ENCODE results near the gene MEF2A. TPM values are rescaled to one million over a fixed set of nuclear protein-coding genes. Genes with fewer than 3 reads are reported as not detected.

Gene MEF2A
- total and polyA plus RNA-seq, 9 of the 15 experiments (the other 6 are each of a cell fraction or from before 2014, with no cell fraction given) = 1.6 to 18.7 (median 8.7) TPM

GRCh38 chr15:99729920-99730319 lies 164.1 kb downstream of the MEF2A start:
- Histone ChIP-seq H3K36me3 (ENCODE audit: control insufficient read depth, insufficient read depth, low read length) (no peaks in the 10 kb centered on the region), H4K20me1 (replicated peaks; ENCODE audit: control insufficient read depth, insufficient read depth, low read length) (no peaks in the 10 kb centered on the region), H3K4me3 (no peak overlapping the region), H3K9me1 (ENCODE audit: control insufficient read depth, insufficient read depth, low read length) (no peaks in the 10 kb centered on the region), H3K27me3 (ENCODE audit: control insufficient read depth in 2 of 2, insufficient read depth in 2 of 2, low read length in 2 of 2) (peaks cover 0 to 9% of the 10 kb centered on the region in 2 experiments; a peak in 1 of 5 replicates), H3K27ac (ENCODE audit: extremely low read depth, low read depth, low read length) (no peak overlapping the region), H3K9me3 (replicated peaks; ENCODE audit: control insufficient read depth, insufficient read depth, low read depth, low read length) (no peaks in the 10 kb centered on the region), H3K4me1 (replicated peaks in 1 of 2; ENCODE audit: control insufficient read depth in 2 of 2, insufficient read depth in 2 of 2, low read length in 2 of 2) (peaks cover 0 to 19% of the 10 kb centered on the region in 2 experiments; a peak in 3 of 5 replicates), H2AFZ (ENCODE audit: low read depth, low read length) (no peak overlapping the region), H3K4me2 (ENCODE audit: insufficient read depth, low read length) (no peak overlapping the region), H3K9ac (ENCODE audit: insufficient read depth in 1 of 2, low read depth in 2 of 2, low read length in 2 of 2) (no peak overlapping the region), H3K79me2 (ENCODE audit: control insufficient read depth, insufficient read depth, low read length) (no peaks in the 10 kb centered on the region)
- POLR2A ChIA-PET = interaction anchor here (0.6 kb wide), 1 partner anchor 11 kb away, joined by 3 read pairs; no protein-coding TSS in a partner anchor
- ATAC-seq (no peak), DNase-seq (ENCODE audit: extremely low read depth in 1 of 4, low spot score in 3 of 4) (peak in 1 of 4 experiments; percentile 27), FAIRE-seq (peak; percentile 78)
- WGBS (ENCODE audit: insufficient coverage, low coverage, missing lambda C conversion rate) = 20% methylated on average over 3 of the region's 3 CpGs
- in situ Hi-C loops (cut with MboI) = loop anchor here (25.0 kb wide), 1 partner anchor 443 kb away; no protein-coding TSS in a partner anchor
- CTCF ChIA-PET (ENCODE audit: low intra/inter-chr PET ratio) = interaction anchor here (1.5 to 1.9 kb wide), 2 partner anchors 444 to 457 kb away, joined by 5 to 6 read pairs; no protein-coding TSS in a partner anchor
- BruUV-seq (replicated peaks) = no TSS peak
- intact Hi-C loops (cut with micrococcal nuclease) = no loop called here
- TF ChIP-seq RAD21 (CRISPR knock-in tag; conservative IDR thresholded peaks at IDR 0.05 in 1 of 2, IDR thresholded peaks at IDR 0.05 in 1 of 2) (peak; percentile 60 to 77), SMC3 (conservative IDR thresholded peaks at IDR 0.05; ENCODE audit: insufficient read depth, low read depth, low read length) (peak; percentile 25; the same call in 1 of the 2 replicates), STAT5A (IDR thresholded peaks at IDR 0.05; ENCODE audit: borderline replicate concordance, low read length) (no peak), ZBTB11 (CRISPR knock-in tag; IDR thresholded peaks at IDR 0.05) (no peak), REST (IDR thresholded peaks at IDR 0.05; ENCODE audit: borderline replicate concordance) (peak; percentile 15; the same call in 1 of the 2 replicates), REST (CRISPR knock-in tag; IDR thresholded peaks at IDR 0.05; ENCODE audit: low read depth) (no peak), DEAF1 (CRISPR knock-in tag; IDR thresholded peaks at IDR 0.05) (peak; percentile 40; the same call in 1 of the 2 replicates)

All from K562 (cell line).